ENCODE results near the gene HOXD11.

Gene HOXD11

DNA sequence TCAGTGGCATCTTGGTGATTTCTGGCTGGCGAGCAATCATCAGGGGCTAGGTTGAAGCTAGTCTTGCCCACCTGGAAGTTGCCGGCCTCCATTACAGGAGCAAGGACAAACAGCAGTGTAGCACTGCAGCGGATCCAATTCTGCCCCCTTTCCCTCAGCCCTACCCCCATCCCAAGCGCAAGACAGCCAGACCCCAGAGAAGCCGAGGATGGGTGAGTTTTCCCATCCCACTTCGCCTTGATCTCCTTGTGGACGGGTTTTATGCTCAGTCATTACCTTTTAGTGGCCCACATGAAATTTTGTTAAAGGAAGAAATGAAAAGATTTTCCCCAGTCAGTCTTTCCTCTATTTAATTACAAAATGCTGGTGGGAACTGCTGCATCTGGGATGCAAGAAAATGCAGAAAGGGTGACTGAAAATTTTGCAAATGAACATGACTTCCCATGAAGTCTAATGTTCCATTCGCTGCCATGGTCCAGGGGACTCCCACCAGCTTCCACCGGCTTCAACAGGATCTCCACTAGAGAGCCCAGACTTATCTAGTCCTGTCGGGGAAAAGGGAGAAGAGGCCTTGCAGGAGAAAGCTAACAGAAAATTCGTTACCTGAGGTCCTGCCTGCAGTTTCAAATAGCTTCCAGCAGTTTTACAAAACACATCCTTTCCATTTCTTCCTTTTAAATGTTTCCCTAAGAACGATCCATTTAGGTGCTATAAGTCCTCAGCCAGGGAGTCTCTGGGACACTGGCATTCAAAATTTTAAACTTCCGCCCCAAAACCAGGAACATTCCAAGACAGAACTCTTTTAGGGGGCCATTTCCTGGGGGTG is 13.5 kb downstream of the HOXD11 start:
- DNase-seq (ENCODE audit: low read depth in 2 of 2): no peak

DNA sequence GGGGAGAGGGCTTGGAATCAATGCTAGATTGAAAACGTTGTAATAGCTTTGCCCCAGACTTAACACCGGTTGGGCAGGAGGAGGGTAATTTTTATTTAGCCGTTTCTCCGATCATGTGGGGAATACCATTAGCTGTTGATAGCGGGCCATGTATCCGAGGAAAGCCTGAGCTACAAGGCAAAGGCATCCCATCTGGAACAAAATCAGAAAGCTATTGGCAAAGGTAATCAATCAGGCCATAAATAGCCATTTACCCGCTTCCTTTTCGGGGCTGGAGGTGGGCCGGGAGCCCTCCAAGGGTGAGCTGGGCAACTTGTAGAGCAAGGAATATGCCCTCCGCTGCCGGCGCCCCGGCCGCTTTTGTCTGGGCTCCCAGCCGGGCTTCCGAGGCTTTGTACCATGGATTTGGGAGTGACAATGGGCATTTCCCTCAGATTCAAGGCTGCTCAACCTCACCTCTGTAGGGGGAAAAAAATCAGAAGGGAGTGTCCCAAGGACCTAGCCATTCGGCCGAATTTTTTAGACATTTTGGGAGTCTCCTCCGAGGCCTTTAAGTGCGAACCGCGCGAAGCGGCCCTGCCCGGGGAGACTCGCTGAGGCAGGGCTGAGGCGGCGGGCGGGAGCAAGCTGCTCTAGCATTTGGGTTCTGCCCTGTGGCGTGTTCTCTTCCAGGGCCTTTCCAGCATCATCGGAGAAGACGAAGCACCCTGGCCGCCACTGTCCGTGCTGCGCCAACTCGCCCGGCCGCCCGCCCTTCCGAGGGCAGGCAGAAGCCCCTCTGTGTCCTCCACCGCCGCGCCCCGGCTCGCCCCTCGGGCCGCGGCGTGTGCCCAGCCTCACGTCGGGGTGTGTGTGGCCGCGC is 14.3 kb downstream of the HOXD11 start:
- DNase-seq (ENCODE audit: low read depth in 2 of 2): no peak

DNA sequence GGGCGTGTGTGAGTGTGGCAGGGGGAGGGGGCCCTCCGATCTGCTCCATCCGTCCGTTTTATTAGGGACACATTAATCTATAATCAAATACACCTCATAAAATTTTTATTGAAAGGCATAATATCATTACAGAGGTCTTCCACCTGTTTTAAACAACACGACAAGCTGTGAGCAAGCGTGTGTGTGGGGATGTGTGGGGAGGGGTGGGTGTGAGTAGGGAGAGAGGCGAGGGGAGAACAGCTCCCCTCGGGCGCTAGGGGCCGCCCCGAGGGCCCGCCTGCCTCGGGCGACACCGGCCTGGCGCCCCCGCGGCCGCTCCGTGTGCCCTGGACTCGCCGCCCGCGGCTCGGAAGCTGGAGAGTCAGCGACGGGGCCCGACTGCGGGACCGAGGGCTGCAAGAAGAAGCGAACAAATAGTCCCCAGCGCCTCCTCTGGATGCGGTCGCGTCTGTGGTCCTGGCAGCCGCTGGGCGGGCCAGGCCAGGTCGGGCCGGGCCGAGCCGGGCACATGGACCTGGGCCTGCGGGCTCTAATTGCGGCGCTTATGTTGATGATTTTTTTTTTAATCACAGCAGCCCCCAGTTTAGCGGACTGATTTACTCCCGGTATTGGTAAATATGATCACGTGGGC is 15.1 kb downstream of the HOXD11 start:
- DNase-seq (ENCODE audit: low read depth in 2 of 2): no peak

DNA sequence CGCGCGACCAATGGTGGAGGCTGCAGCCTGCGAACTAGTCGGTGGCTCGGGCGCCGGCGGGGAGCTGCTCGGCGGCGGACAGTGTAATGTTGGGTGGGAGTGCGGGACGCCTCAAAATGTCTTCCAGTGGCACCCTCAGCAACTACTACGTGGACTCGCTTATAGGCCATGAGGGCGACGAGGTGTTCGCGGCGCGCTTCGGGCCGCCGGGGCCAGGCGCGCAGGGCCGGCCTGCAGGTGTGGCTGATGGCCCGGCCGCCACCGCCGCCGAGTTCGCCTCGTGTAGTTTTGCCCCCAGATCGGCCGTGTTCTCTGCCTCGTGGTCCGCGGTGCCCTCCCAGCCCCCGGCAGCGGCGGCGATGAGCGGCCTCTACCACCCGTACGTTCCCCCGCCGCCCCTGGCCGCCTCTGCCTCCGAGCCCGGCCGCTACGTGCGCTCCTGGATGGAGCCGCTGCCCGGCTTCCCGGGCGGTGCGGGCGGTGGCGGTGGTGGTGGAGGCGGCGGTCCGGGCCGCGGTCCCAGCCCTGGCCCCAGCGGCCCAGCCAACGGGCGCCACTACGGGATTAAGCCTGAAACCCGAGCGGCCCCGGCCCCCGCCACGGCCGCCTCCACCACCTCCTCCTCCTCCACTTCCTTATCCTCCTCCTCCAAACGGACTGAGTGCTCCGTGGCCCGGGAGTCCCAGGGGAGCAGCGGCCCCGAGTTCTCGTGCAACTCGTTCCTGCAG is 15.8 kb downstream of the HOXD11 start, which contains the start of gene HOXD9:
TSS of gene HOXD9 (plus strand) at position 37 of the 728 bp plus-strand sequence. CDS start at position 87, 50 bp downstream.
- DNase-seq (ENCODE audit: low read depth in 2 of 2): no peak

DNA sequence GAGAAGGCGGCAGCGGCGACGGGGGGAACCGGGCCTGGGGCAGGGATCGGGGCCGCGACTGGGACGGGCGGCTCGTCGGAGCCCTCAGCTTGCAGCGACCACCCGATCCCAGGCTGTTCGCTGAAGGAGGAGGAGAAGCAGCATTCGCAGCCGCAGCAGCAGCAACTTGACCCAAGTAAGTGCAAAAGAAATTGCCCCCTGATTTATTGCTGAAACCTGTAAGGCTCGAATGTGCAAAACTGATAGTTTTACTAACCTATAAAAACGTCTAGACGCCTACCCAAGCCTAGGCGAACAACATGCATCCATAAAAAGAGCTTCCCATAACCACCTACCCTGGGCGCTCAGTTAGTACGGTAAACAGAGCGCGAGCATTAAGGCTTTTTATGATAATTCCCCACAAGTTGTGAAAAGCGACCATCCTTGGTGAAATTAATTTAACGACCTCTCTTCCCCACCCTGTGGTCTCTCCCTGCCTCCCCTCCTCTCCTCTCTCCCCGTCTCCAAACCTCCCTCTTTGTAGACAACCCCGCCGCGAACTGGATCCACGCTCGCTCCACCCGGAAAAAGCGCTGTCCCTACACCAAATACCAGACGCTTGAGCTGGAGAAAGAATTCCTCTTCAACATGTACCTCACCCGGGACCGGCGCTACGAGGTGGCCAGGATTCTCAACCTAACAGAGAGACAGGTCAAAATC is 16.5 kb downstream of the HOXD11 start:
- DNase-seq (ENCODE audit: low read depth in 2 of 2): no peak

DNA sequence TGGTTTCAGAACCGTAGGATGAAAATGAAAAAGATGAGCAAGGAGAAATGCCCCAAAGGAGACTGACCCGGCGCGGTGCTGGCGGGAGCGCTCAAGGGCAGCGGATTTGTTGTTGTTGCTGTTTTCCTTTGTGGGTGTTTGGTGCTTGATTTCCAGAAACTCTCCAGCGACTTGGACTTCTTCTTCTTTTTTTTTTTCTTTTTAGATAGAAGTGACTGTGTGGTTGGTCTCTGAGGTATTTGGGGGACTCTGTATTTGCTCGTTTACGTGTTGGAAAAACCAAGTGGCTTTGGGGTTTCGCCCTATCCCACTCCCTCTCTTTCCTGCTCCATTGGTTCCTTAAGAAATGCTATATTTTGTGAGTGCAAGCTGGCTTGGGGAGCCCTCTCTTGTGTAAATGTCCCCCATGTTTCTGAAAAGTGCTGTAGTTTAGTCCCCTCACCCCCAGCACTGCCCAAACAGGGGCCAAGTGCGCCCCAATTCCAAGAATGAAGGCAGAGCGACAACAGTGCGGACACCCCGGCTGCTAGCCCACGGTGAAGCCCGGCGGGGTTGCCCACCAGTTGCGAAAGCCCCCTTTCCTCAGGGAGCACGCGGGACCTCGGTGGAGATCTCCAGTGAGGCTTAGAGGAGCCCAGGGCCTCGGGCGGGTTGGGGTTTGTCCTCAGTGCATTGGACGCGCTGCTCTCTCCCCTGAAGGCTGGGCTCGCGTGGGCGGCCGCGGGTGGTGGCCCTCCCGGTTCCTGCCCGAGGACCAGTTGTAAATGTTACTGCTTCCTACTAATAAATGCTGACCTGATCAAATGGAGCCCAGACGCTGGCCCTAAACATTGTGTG is 17.2 kb downstream of the HOXD11 start:
- DNase-seq (ENCODE audit: low read depth in 2 of 2): no peak

DNA sequence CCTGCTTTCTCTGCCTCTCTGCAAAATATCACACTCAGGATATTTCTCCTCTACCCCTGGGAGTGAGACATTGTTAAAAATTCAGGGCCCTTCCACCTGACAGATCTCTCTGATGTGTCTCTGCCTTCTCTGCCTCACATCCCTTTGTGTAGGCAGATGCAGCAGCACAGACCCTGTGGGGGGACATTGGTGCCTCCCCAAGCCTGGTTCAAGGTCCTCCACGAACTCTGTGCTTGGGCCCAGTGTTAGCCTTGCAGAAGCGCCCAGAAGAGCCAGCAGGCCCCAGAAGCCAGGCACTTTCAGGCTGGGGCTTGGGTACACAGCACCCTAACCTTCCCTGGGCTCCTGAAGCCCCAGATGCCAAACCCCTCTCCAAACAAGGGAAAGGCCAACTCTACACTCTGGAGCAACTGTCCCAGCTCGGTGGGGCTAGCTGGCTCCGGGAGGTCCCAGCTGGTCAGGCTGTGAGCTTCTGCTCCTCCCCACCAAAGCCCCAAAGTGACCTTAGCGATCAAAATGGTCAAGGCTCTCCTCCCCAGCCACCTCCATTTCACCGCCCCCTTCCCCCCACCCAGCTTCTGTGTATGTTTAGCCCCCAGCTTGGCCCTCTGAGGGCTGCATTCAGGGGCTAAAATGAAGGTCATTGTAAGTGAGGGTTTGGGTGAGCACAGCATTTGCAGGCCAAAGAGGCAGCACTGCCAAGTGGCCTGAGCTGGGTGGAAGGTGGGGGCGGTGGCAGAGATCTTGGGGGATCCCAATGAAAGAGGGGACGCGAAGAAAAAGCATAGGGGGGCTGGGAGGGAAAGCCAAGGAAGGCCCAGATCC is 18.1 kb downstream of the HOXD11 start:
- DNase-seq (ENCODE audit: low read depth in 2 of 2): no peak

DNA sequence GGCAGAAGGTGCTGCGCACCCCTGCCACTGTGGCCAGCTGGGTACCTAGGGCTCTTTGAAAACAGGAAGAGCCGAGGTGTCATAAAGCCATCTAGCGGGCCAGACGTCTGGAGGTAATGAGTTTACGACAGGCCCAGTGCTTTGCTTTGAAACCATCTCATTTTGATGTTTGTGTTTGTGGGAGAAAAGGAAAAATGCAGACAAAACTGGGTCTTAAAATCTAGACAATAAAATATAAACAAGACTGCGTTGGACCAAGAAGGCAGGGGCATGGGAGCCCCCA is 18.6 kb downstream of the HOXD11 start:
- DNase-seq (ENCODE audit: low read depth in 2 of 2): no peak

DNA sequence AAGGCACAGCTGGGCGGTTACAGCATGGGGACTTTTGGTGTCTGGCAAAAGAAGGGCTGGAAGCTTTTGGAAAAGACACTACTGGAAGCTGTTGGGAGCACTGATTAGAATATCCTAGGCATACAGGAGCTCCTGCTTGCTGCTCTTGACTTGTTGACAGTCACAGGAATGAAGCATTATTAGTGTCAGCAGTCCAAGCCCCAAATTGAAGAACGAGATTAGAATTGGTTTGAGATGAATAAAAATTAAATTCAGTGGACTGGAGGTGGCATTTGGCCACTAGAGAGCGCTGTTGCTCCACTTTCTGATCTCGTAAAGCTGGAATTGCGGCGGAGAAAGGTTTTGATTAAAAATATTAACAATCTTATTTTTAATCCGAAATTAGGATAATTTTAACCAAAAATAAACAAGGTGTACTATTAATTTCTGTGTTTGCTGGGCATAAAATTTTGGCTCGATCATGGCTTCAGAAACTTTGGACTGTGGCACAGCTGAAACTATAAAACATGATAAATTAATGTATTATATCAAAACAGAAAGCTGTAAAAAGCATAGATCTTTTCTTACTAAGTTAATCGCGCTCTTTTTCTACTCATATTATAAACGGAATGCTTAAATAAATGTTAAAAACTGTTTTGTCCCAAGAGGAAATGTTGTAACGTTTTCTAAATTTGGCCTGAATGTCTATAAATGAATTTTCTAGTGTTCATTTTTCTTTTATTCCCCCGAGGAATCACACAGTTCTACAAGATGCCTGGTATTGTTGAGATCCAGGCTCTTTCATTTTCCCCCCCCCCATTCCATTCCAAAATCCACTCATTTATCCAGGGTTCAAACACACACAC is 20.1 kb downstream of the HOXD11 start:
- DNase-seq (ENCODE audit: low read depth in 2 of 2): peak; percentile 38 to 44

DNA sequence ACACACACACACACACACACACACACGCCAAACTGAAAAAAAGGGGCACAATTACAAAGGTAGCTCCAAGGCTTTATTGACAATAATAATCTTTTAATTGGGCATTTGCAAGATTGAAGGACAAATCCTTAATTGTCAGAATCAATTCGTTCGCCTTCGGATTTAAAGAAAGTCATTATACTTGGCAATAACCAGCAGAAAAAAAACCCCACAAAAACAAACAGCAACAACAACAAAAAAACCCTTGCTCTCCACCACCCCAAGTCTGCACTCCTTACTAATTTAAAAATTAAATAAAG is 20.6 kb downstream of the HOXD11 start:
- DNase-seq (ENCODE audit: low read depth in 2 of 2): no peak

DNA sequence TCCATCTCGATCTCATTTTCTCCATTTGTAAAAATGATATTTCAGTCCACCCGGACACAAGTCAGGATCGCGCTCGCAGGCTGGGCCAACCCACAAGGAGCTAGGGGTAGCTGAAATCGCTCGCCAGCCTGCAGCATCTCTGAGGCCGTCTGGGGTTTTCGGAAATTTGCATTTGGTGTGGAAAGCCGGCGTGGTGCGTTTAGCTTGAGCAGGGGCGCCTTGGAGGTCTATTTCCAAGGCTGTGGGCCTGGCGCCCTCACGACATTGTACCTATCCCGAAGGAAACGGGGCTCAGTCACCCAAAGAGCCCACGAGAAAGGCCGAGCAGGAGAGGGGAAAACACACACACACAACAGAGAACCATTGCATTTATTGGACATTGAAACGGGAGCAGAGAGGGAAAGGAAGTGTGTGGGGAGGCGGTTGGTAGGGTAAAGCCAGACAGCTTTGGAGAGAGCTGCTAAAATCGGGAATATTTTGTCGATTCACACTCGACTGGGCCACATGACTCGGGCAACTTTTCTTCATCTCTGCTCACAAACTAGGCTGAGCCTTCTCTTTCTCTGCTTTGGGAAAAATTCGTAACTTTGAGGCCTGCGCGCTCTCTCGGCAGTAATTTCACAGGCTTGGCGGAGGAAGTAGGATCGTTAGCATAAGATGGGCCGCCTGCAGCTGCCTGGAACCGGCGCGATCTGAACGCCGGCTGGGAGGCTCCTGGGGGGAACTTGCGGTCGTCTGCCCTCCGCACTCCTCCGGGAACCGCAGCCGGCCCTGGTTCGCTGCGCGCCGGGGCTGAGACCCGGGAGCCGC is 21.3 kb downstream of the HOXD11 start:
- no peak for DNase-seq (ENCODE audit: low read depth in 2 of 2)

DNA sequence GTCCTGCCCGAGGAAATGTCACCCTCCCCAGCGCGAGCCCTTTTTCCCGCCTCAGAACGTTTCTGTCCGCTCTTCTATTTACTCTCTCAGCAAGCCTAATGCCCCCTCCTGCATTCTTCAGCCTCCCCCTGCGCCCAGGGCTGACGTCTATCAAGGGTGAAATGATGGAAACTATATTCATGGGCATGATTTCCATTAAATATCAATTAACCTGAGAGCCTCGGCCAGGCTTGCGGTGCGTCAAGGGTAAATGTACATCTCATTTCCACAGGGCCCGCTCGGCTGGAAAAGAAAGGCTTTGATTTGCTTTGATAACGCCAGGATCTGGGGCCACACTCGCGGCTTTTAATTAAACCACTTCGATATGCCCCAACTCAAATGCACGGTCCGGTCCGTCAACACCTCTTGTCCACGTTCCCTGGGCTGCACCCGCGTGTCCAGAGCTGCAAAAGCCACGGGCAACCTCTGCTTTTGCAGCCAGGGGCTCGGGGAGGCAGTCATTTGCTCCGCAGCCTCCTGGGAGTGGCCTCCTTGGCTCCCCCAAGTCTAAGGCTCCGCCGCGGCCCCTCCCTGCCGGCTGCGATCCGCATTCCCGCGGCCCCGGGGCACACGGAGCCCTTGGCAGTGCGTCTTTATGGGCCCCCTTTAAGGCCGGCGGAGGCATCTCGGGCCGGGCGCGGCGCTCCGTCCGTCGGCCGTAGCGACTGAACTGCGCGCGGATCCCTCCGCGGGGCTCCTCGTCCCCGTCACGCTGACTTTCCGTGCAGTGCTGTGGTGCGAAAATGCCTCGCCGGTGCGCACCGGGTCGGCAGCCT is 22.1 kb downstream of the HOXD11 start, which contains the start of gene HOXD8:
TSS of gene HOXD8 (plus strand) at position 724 of the 815 bp plus-strand sequence. CDS start 662 bp downstream, outside the sequence.
- DNase-seq (ENCODE audit: low read depth in 2 of 2): no peak

DNA sequence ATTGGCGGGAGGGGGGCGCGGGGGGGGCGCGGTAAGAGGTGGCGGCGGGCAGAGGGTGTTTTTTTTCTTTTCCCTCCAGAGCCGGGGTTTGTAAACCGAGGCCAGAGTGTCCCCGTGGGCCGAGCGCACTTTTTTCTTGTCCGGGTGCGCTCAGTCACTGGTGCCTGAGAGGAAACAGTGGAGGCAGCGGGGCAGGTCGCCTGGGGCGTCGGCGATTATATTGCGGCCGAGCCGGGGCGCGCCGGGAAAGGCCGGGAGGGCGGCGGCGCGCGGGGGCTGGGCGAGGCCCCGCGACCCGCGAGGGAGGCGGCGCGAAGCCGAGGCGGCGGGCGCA is 22.7 kb downstream of the HOXD11 start:
- DNase-seq (ENCODE audit: low read depth in 2 of 2): no peak

DNA sequence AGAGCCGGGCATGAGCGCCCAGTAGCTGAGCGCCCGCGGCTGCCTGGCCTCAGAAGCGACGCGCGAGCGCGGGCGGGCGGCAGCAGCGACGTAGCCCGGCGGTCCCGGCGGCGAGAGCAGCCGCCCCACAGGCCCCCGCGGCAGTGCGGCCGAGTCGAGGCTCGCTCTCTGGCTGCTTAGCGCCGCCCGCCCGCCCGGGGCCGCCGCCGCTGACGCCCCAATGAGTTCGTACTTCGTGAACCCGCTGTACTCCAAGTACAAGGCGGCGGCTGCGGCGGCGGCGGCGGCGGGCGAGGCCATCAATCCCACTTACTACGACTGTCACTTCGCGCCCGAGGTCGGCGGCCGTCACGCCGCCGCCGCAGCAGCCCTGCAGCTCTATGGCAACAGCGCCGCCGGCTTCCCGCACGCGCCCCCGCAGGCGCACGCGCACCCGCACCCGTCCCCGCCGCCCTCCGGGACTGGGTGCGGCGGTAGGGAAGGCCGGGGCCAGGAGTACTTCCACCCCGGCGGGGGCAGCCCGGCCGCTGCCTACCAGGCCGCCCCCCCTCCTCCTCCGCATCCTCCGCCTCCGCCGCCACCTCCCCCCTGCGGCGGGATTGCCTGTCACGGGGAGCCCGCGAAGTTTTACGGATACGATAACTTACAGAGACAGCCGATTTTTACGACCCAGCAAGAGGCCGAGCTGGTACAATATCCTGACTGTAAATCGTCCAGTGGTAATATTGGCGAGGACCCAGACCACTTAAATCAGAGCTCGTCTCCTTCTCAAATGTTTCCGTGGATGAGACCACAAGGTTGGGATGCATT is 23.3 kb downstream of the HOXD11 start:
- DNase-seq (ENCODE audit: low read depth in 2 of 2): peak in 1 of 2 donors; percentile 17

DNA sequence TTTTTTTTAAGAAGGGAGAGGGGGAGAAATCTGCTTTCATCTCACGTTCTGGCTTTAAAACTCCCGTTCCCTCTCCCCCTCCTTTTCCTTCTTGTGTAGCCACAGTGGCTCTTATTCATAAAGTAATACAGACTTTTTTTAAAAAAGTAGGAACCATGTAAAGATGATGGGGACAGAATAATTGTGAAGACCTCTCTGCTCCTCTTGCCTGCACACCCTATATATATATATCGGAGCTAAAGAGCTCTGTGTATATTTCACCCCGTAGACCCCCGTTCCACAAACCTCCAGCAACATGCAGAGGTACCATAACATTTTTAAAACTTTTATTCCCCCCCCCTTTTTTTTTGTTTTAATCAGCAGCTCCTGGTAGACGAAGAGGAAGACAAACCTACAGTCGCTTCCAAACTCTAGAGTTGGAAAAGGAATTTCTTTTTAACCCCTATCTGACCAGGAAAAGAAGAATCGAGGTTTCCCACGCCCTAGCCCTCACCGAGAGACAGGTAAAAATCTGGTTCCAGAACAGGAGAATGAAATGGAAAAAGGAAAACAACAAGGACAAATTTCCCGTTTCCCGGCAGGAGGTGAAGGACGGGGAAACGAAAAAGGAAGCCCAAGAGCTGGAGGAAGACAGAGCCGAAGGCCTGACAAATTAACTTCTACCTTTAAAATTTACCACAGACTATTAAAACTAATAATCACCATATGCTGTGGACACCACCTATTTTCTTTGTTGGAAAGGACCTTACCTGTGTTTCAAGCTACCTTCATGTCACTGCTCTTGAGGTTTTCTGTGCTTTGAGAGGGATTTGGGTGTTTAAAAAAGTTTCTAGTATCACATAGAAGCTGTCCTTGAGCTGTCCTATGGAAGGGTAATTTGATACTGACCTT is 24.1 kb downstream of the HOXD11 start:
- no peak for DNase-seq (ENCODE audit: low read depth in 2 of 2)
